ENCODE data around the gene CHST11. TPM values are rescaled to one million over a fixed set of nuclear protein-coding genes. Genes with fewer than 3 reads are reported as not detected.

CHST11 gene
- total RNA-seq, 3 donors from 2014 or later: 12.5 to 16.4 (median 15.5) TPM

DNA sequence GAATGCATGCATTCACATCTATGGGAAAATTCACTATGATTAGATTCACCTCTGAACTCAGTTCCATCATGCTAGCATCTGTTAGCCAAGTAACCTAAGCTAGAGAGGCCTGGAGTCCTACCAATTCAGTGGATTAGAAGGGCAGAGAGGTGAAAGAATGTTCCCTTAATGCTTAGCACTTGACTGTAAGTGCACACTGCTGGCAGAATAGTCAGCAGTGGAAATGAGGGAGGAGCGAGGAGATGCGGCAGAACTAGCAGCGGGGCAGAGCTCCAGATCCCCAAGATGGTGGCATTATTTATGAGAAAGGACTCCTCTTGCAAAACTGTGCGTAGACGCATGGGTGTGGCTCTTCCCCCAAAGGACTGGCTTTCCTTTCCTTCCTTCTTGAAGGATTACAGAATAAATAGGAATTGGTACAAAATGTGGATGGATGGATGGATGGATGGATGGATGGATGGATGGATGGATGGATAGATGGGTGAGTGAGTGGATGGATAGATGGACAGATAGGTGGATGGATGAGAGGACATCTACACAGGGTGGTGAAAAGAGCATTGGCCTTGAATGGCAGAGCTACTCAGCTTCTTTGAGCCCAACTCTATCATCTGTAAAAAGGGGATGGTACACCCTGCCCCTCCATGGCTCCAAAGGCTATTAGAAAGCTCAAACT, 227.2 kb downstream of the CHST11 start:
- TF ChIP-seq, protein P1, sequence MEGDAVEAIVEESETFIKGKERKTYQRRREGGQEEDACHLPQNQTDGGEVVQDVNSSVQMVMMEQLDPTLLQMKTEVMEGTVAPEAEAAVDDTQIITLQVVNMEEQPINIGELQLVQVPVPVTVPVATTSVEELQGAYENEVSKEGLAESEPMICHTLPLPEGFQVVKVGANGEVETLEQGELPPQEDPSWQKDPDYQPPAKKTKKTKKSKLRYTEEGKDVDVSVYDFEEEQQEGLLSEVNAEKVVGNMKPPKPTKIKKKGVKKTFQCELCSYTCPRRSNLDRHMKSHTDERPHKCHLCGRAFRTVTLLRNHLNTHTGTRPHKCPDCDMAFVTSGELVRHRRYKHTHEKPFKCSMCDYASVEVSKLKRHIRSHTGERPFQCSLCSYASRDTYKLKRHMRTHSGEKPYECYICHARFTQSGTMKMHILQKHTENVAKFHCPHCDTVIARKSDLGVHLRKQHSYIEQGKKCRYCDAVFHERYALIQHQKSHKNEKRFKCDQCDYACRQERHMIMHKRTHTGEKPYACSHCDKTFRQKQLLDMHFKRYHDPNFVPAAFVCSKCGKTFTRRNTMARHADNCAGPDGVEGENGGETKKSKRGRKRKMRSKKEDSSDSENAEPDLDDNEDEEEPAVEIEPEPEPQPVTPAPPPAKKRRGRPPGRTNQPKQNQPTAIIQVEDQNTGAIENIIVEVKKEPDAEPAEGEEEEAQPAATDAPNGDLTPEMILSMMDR (IDR thresholded peaks at IDR 0.05): no peak
- no peak for TF ChIP-seq POLR2AphosphoS5 (IDR thresholded peaks at IDR 0.05)
- no peak for TF ChIP-seq POLR2A (IDR thresholded peaks at IDR 0.05)
- Histone ChIP-seq H3K4me1 (no peaks in the 10 kb centered on the region), H3K36me3 (no peaks in the 10 kb centered on the region), H3K27me3 (no peaks in the 10 kb centered on the region), H3K27ac (no peak overlapping the region), H3K9me3 (no peaks in the 10 kb centered on the region), H3K4me3 (no peak overlapping the region)
- intact Hi-C loops (cut with DNase I; ENCODE audit: low total_unique reads): no loop called here
- DNase-seq (ENCODE audit: low spot score in 2 of 2): no peak

DNA sequence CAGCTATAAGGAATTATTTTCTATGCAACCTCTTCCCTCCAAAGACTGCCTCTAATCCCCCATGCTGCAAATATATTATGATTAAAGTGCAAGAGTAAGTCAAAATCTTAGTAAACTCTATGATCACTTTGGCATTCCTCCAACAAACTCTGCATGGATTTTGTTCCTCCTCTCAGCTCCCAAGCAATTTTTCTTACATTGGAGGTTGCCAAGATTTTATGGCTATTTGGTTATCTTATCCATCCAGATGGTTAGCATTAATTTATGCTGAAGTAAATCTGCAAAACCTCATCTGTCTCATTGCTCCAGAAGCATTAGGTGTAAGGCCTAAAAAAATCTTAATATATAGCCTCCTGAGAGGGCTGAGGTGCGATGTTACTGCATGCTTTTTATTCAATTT, 228.1 kb downstream of the CHST11 start:
- H3K27ac ChIP-seq: no peak overlapping the region
- no peak for DNase-seq (ENCODE audit: low spot score in 2 of 2)
- H3K4me1 ChIP-seq: no peaks in the 10 kb centered on the region
- H3K36me3 ChIP-seq: no peaks in the 10 kb centered on the region
- TF ChIP-seq, protein P1 (IDR thresholded peaks at IDR 0.05): no peak
- TF ChIP-seq POLR2AphosphoS5 (IDR thresholded peaks at IDR 0.05) (no peak), POLR2A (IDR thresholded peaks at IDR 0.05) (no peak)
- H3K27me3 ChIP-seq: no peaks in the 10 kb centered on the region
- intact Hi-C loops (cut with DNase I; ENCODE audit: low total_unique reads): no loop called here
- H3K9me3 ChIP-seq: no peaks in the 10 kb centered on the region
- H3K4me3 ChIP-seq: no peak overlapping the region

GRCh38 chr12:104685366-104685765, 228.6 kb downstream of the CHST11 start:
- intact Hi-C loops (cut with DNase I; ENCODE audit: low total_unique reads): no loop called here

DNA sequence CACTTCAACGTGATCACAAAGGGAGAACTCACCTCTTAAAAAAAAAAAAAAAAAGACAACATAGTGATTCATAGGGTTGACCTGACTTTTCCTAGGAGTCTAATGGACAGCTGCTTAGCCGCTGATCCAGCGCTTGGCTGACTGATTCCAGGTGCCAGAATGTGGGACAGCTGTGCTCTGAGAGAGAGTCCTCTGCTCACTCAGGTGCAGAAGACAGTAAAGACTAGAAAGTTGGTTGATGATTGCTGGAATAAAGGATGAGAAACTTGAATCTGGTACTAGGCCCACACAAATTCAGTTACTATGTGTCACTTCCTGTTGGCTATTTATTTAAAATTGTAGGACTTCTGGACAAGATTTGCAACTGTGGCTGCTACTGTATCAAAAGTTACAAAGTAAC, 229.4 kb downstream of the CHST11 start:
- H3K27me3 ChIP-seq: no peaks in the 10 kb centered on the region
- H3K36me3 ChIP-seq: no peaks in the 10 kb centered on the region
- intact Hi-C loops (cut with DNase I; ENCODE audit: low total_unique reads): no loop called here
- DNase-seq (ENCODE audit: low spot score in 2 of 2): no peak
- no peak overlapping the region for H3K4me3 ChIP-seq
- TF ChIP-seq POLR2AphosphoS5 (IDR thresholded peaks at IDR 0.05) (no peak), POLR2A (IDR thresholded peaks at IDR 0.05) (no peak)
- TF ChIP-seq, protein P1 (IDR thresholded peaks at IDR 0.05): no peak
- no peak overlapping the region for H3K27ac ChIP-seq
- no peaks in the 10 kb centered on the region for H3K9me3 ChIP-seq
- H3K4me1 ChIP-seq: no peaks in the 10 kb centered on the region

More at GRCh38 chr12:104685366-104685765, 228.6 kb downstream of the CHST11 start:
- DNase-seq (ENCODE audit: low spot score in 2 of 2): no peak
- H3K27ac ChIP-seq: no peak overlapping the region
- no peaks in the 10 kb centered on the region for H3K9me3 ChIP-seq
- no peaks in the 10 kb centered on the region for H3K27me3 ChIP-seq
- no peak overlapping the region for H3K4me3 ChIP-seq
- TF ChIP-seq POLR2A (IDR thresholded peaks at IDR 0.05) (no peak), POLR2AphosphoS5 (IDR thresholded peaks at IDR 0.05) (no peak)
- TF ChIP-seq, protein P1 (IDR thresholded peaks at IDR 0.05): no peak
- no peaks in the 10 kb centered on the region for H3K36me3 ChIP-seq
- no peaks in the 10 kb centered on the region for H3K4me1 ChIP-seq

DNA sequence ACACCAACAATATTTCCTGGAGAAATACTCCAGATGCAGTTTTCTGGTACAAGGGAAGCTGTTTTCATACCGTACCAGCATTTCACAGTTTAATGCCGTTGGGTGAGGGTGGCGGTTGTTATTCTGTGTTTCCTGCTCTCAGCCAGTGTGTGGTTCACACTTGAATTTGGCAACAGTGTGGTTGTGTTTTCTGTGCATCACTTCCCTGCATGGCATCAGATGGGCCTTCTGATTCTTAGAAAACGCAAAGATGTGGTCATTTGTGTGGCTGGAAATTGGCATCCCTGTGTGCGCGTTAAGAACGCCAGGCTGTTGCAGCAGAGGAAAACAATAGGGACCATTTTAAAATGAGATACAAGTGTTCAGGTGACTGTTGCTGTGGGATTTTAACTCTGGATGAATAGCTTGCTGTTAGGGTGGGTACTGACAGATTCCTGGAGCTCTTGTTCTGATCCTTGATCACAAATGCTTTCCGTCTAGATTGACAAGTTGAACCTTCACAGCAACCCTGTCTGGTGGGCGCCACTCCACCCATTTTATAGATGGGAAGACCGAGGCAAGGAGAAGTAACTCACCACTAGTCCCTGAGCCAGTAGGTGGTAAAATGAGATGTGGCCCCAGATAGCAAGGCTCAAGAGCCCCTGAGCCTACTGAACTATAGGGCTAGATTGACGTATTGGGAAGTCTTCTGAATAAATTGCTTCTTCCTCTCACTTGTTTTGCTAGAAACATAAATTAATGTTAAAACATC, 231.2 kb downstream of the CHST11 start:
- Histone ChIP-seq H3K36me3 (no peaks in the 10 kb centered on the region), H3K4me3 (no peak overlapping the region), H3K27ac (no peak overlapping the region), H3K27me3 (no peaks in the 10 kb centered on the region), H3K9me3 (no peaks in the 10 kb centered on the region), H3K4me1 (no peaks in the 10 kb centered on the region)
- intact Hi-C loops (cut with DNase I; ENCODE audit: low total_unique reads): no loop called here
- TF ChIP-seq, protein P1 (IDR thresholded peaks at IDR 0.05): no peak
- TF ChIP-seq POLR2A (IDR thresholded peaks at IDR 0.05) (no peak), POLR2AphosphoS5 (IDR thresholded peaks at IDR 0.05) (no peak)
- DNase-seq (ENCODE audit: low spot score in 2 of 2): no peak

All from breast epithelium (tissue), 4 donors.